Keratinocyte (primary cell): ENCODE results near the gene PECR. TPM values are rescaled to one million over a fixed set of nuclear protein-coding genes. Genes with fewer than 3 reads are reported as not detected.

Experiments
- DNase-seq: peaks from one replicate; pipeline ENCODE4 v3.0.0-alpha.2; 2011; ENCODE audit warnings: low read depth, missing footprints, low spot score
- FAIRE-seq: peaks from 2 replicates; lab custom pipeline; 2011; peaks lifted over from hg19 to GRCh38; lab: Jason Lieb, UNC
- H2AFZ ChIP-seq: 2 replicates; pipeline ENCODE4 v1.6.0; 2012; ENCODE audit warnings: low read length, control low read depth, inconsistent platforms; ENCODE audit not compliant: control insufficient read depth
- H3K27ac ChIP-seq: 2 replicates; pipeline ENCODE4 v1.5.1; 2011; ENCODE audit warnings: low read length; ENCODE audit not compliant: control insufficient read depth, insufficient read depth
- H3K27me3 ChIP-seq: 3 replicates; pipeline ENCODE4 v1.6.0; 2011; ENCODE audit warnings: low read length; ENCODE audit not compliant: control insufficient read depth, insufficient read depth; ENCODE audit errors: extremely low read depth
- H3K36me3 ChIP-seq, 2 experiments: 2 replicates in 1 of 2; 3 replicates in 1 of 2; pipeline ENCODE4 v1.5.1; 2011; ENCODE audit warnings: low read length in 2 of 2, mild to moderate bottlenecking in 1 of 2; ENCODE audit not compliant: control insufficient read depth in 2 of 2, insufficient read depth in 2 of 2; ENCODE audit errors: extremely low read depth in 1 of 2
- H3K4me1 ChIP-seq: 3 replicates; pipeline ENCODE4 v1.5.1; 2011; ENCODE audit warnings: low read length; ENCODE audit not compliant: control insufficient read depth, insufficient read depth; ENCODE audit errors: extremely low read depth
- H3K4me2 ChIP-seq: 3 replicates; pipeline ENCODE4 v1.6.0; 2011; ENCODE audit warnings: low read depth, low read length; ENCODE audit not compliant: control insufficient read depth, insufficient read depth; ENCODE audit errors: extremely low read depth
- H3K4me3 ChIP-seq, 3 experiments: fragments of 200-600 bp in 1 of 3; sonication (generic) in 1 of 3; 2 replicates in 2 of 3; 3 replicates in 1 of 3; pipeline ENCODE4 v1.5.1; 2011 to 2016; ENCODE audit warnings: low read length in 3 of 3, mild to moderate bottlenecking in 3 of 3, control low read depth in 2 of 3, inconsistent platforms in 1 of 3, low read depth in 1 of 3, mixed read lengths in 1 of 3, mixed run types in 1 of 3, moderate library complexity in 1 of 3; ENCODE audit not compliant: control insufficient read depth in 2 of 3, insufficient read depth in 2 of 3; ENCODE audit errors: extremely low read depth in 1 of 3
- H3K79me2 ChIP-seq: 2 replicates; pipeline ENCODE4 v1.6.0; 2012; ENCODE audit warnings: low read length; ENCODE audit not compliant: control insufficient read depth, insufficient read depth
- H3K9ac ChIP-seq: 3 replicates; pipeline ENCODE4 v1.6.0; 2011; ENCODE audit warnings: low read length; ENCODE audit not compliant: control insufficient read depth, insufficient read depth; ENCODE audit errors: extremely low read depth
- H3K9me1 ChIP-seq: 3 replicates; pipeline ENCODE4 v1.6.0; 2011; ENCODE audit warnings: low read length; ENCODE audit not compliant: control insufficient read depth, insufficient read depth; ENCODE audit errors: extremely low read depth
- H3K9me3 ChIP-seq: 2 replicates; pipeline ENCODE4 v1.5.1; 2012; ENCODE audit warnings: low read depth, low read length; ENCODE audit not compliant: control insufficient read depth
- H4K20me1 ChIP-seq: 3 replicates; pipeline ENCODE4 v1.6.0; 2011; ENCODE audit warnings: low read length; ENCODE audit not compliant: control insufficient read depth, insufficient read depth; ENCODE audit errors: extremely low read depth
- EZH2 ChIP-seq: IDR thresholded peaks from one replicate; pipeline ENCODE4 v1.6.1; 2012; ENCODE audit warnings: inconsistent platforms, mild to moderate bottlenecking, low read length, moderate library complexity
- dilution Hi-C: fragments of 300-500 bp; cut with MboI; formaldehyde crosslinking; loops from one replicate; pipeline ENCODE4 v1.7.0; 2020; ENCODE audit warnings: low sequenced_read_pairs; ENCODE audit not compliant: extremely low pct_ligation_motif_present
- polyA plus RNA-seq, 5 experiments: library from polyadenylated mRNA; depleted of rRNA in 3 of 5; stranded (reverse) in 3 of 5; stranded (forward) in 1 of 5; unstranded in 1 of 5; fragments of >200 nt; gene quantifications; 1 replicate in 1 of 5; 2 replicates in 3 of 5; 3 replicates in 1 of 5; pipeline versions ENCODE4 v1.2.1 to v1.2.3, GENCODE V29; 2011 to 2012; ENCODE audit warnings: missing spikeins in 2 of 5, low read depth in 1 of 5, low replicate concordance in 1 of 5
- TF ChIP-seq, protein P1 (sequence below), 3 experiments: IDR thresholded peaks in 1 of 3; conservative IDR thresholded peaks in 1 of 3; optimal IDR thresholded peaks in 1 of 3; 2 replicates in 2 of 3; 3 replicates in 1 of 3; pipeline versions ENCODE3 to v1.5.1; 2011; ENCODE audit warnings: low read length in 3 of 3, mild to moderate bottlenecking in 3 of 3, moderate library complexity in 2 of 3, control low read depth in 1 of 3, inconsistent platforms in 1 of 3; ENCODE audit not compliant: insufficient read depth in 2 of 3; ENCODE audit errors: extremely low read depth in 1 of 3

The PECR gene
- polyA plus RNA-seq, 1 donor (not counting 4 experiments of a cell fraction or from before 2014, with no cell fraction given) = 12.0 TPM

DNA sequence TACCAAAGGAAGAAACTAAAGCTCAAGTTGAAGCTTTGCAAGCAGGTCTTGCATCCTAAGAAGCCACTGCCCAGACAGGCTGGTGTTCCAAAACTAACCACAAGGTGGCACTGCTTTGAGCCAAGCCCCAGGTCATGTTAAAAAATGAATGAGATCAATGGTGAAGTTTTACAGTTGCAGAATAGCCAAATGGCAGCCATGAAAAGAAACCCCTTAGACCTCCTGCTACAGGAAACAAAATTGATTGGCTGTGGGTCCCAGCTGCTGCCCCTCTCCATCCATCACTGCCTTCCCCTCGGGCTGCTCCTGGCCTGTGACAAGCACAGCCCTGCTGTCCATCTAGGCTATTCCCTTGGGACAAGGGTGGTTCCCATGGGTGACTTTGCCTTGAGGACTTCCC lies 47.5 kb downstream of the PECR start:
- no peaks in the 10 kb centered on the region for H3K27me3 ChIP-seq
- H3K27ac ChIP-seq = no peak overlapping the region
- peak; percentile 59 for FAIRE-seq
- no peak overlapping the region for H2AFZ ChIP-seq
- no peak for TF ChIP-seq EZH2
- TF ChIP-seq, protein P1, sequence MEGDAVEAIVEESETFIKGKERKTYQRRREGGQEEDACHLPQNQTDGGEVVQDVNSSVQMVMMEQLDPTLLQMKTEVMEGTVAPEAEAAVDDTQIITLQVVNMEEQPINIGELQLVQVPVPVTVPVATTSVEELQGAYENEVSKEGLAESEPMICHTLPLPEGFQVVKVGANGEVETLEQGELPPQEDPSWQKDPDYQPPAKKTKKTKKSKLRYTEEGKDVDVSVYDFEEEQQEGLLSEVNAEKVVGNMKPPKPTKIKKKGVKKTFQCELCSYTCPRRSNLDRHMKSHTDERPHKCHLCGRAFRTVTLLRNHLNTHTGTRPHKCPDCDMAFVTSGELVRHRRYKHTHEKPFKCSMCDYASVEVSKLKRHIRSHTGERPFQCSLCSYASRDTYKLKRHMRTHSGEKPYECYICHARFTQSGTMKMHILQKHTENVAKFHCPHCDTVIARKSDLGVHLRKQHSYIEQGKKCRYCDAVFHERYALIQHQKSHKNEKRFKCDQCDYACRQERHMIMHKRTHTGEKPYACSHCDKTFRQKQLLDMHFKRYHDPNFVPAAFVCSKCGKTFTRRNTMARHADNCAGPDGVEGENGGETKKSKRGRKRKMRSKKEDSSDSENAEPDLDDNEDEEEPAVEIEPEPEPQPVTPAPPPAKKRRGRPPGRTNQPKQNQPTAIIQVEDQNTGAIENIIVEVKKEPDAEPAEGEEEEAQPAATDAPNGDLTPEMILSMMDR (optimal IDR thresholded peaks at IDR 0.05 in 1 of 3, IDR thresholded peaks at IDR 0.05 in 1 of 3, conservative IDR thresholded peaks at IDR 0.05 in 1 of 3; ENCODE audit: extremely low read depth in 1 of 3, insufficient read depth in 2 of 3, low read length in 3 of 3) = peak; percentile 79 to 95 (median 87)
- no peak overlapping the region for H3K4me2 ChIP-seq
- DNase-seq = peak; percentile 61
- dilution Hi-C loops = no loop called here
- no peaks in the 10 kb centered on the region for H3K9me3 ChIP-seq
- H3K36me3 ChIP-seq = no peaks in the 10 kb centered on the region
- no peaks in the 10 kb centered on the region for H3K79me2 ChIP-seq
- H3K9me1 ChIP-seq = no peaks in the 10 kb centered on the region
- H3K4me1 ChIP-seq = peaks cover 9% of the 10 kb centered on the region
- H4K20me1 ChIP-seq = no peaks in the 10 kb centered on the region
- H3K4me3 ChIP-seq = no peak overlapping the region
- H3K9ac ChIP-seq = no peak overlapping the region

- Histone ChIP-seq H3K9me3 (no peaks in the 10 kb centered on the region), H4K20me1 (no peaks in the 10 kb centered on the region), H3K4me1 (peaks cover 9% of the 10 kb centered on the region), H3K4me2 (no peak overlapping the region), H3K36me3 (no peaks in the 10 kb centered on the region), H3K4me3 (no peak overlapping the region), H3K27ac (no peak overlapping the region), H3K27me3 (no peaks in the 10 kb centered on the region), H2AFZ (no peak overlapping the region), H3K9me1 (no peaks in the 10 kb centered on the region), H3K79me2 (no peaks in the 10 kb centered on the region), H3K9ac (no peak overlapping the region)
- TF ChIP-seq EZH2 = no peak
- TF ChIP-seq, protein P1 (optimal IDR thresholded peaks at IDR 0.05 in 1 of 3, IDR thresholded peaks at IDR 0.05 in 1 of 3, conservative IDR thresholded peaks at IDR 0.05 in 1 of 3; ENCODE audit: extremely low read depth in 1 of 3, insufficient read depth in 2 of 3, low read length in 3 of 3) = no peak
- DNase-seq (no peak), FAIRE-seq (no peak)
- dilution Hi-C loops = no loop called here
Measured at GRCh38 chr2:216033403-216033802, 48.2 kb downstream of the PECR start.
